Mesothelial cell of epicardium (in vitro differentiated cells): ENCODE measurements around the gene SLC43A3. TPM values are rescaled to one million over a fixed set of nuclear protein-coding genes. Genes with fewer than 3 reads are reported as not detected.

Source experiments
- DNase-seq, 2 experiments: peaks; one replicate each; pipeline ENCODE4 v3.0.0; 2021; ENCODE audit warnings: low spot score in 2 of 2; ENCODE audit not compliant: unreplicated experiment in 2 of 2
- H3K27ac Mint-ChIP-seq: 2 replicates; pipeline ENCODE4 v1.8.0; 2021; ENCODE audit warnings: mixed read lengths
- H3K27me3 Mint-ChIP-seq: 2 replicates; pipeline ENCODE4 v1.8.0; 2021; ENCODE audit warnings: low read depth, mixed read lengths
- H3K36me3 Mint-ChIP-seq: 2 replicates; pipeline ENCODE4 v1.8.0; 2021; ENCODE audit warnings: mixed read lengths
- H3K4me1 Mint-ChIP-seq: 2 replicates; pipeline ENCODE4 v1.8.0; 2021; ENCODE audit warnings: mixed read lengths
- H3K4me3 Mint-ChIP-seq: 2 replicates; pipeline ENCODE4 v1.8.0; 2021; ENCODE audit warnings: mild to moderate bottlenecking, moderate library complexity, mixed read lengths
- H3K9me3 Mint-ChIP-seq: 2 replicates; pipeline ENCODE4 v1.8.0; 2021; ENCODE audit warnings: mixed read lengths
- CTCF ChIP-seq: fragments of 200-600 bp; sonication (generic); IDR thresholded peaks from one replicate; pipeline ENCODE4 v1.5.0; 2021; ENCODE audit warnings: antibody characterized with exemption; ENCODE audit not compliant: unreplicated experiment
- total RNA-seq: library from RNA; stranded (reverse); gene quantifications from 3 replicates; pipeline ENCODE4 v1.2.1, GENCODE V29; 2021

Gene SLC43A3
- total RNA-seq, 1 donor from 2014 or later = 11.8 TPM

GRCh38 chr11:57430952-57431351, 4.0 kb upstream of the SLC43A3 start:
- no peaks in the 10 kb centered on the region for H3K36me3 Mint-ChIP-seq
- no peak for DNase-seq
- H3K27me3 Mint-ChIP-seq = peaks cover 69% of the 10 kb centered on the region
- no peaks in the 10 kb centered on the region for H3K9me3 Mint-ChIP-seq
- no peak for TF ChIP-seq CTCF
- H3K27ac Mint-ChIP-seq = no peak overlapping the region
- H3K4me3 Mint-ChIP-seq = no peak overlapping the region
- H3K4me1 Mint-ChIP-seq = peaks cover 14% of the 10 kb centered on the region

GRCh38 chr11:57429946-57430345, 3.0 kb upstream of the SLC43A3 start:
- no peaks in the 10 kb centered on the region for H3K36me3 Mint-ChIP-seq
- H3K4me3 Mint-ChIP-seq = no peak overlapping the region
- DNase-seq = no peak
- H3K27me3 Mint-ChIP-seq = peaks cover 62% of the 10 kb centered on the region
- H3K27ac Mint-ChIP-seq = no peak overlapping the region
- no peaks in the 10 kb centered on the region for H3K9me3 Mint-ChIP-seq
- TF ChIP-seq CTCF = no peak
- H3K4me1 Mint-ChIP-seq = peaks cover 20% of the 10 kb centered on the region

- H3K27me3 Mint-ChIP-seq = peaks cover 49% of the 10 kb centered on the region
- H3K4me3 Mint-ChIP-seq = no peak overlapping the region
- peaks cover 25% of the 10 kb centered on the region for H3K4me1 Mint-ChIP-seq
- H3K36me3 Mint-ChIP-seq = peaks cover 2% of the 10 kb centered on the region
- no peak for TF ChIP-seq CTCF
- DNase-seq = no peak
- no peak overlapping the region for H3K27ac Mint-ChIP-seq
- H3K9me3 Mint-ChIP-seq = no peaks in the 10 kb centered on the region
Observed at GRCh38 chr11:57428643-57429042, 1.7 kb upstream of the SLC43A3 start.

GRCh38 chr11:57427727-57428082, 784 bp upstream of the SLC43A3 start:
- peaks cover 25% of the 10 kb centered on the region for H3K4me1 Mint-ChIP-seq
- H3K9me3 Mint-ChIP-seq = no peaks in the 10 kb centered on the region
- H3K4me3 Mint-ChIP-seq = peak overlapping the region; percentile 71
- no peak for TF ChIP-seq CTCF
- H3K27ac Mint-ChIP-seq = no peak overlapping the region
- H3K36me3 Mint-ChIP-seq = peaks cover 3% of the 10 kb centered on the region
- peaks cover 45% of the 10 kb centered on the region for H3K27me3 Mint-ChIP-seq
- DNase-seq = no peak

DNA sequence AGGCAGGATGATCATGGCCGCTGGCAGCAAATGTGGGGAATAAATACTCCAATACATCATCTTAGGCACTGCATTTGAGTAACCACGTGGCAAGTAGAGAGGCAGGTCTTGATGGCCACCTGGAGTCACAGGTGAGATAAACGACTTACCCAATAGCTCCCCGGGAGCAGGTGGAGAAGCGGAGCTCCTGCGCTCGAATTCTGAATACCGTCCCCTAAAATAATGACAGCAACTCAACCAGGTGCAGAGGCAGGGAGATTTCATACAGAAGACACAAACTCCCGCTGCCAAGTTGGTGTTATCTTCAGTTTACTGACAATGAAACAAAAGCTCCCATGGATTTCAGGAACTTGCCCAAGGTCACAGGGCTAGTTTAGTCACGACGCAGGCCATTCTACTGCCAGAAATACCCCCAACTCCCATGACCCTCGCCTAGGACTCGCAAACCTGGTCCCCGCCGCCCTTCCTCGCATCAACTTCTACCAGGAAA, 437 bp downstream of the SLC43A3 start:
- Mint-ChIP-seq H3K27ac (no peak overlapping the region), H3K4me1 (peaks cover 25% of the 10 kb centered on the region), H3K4me3 (peak overlapping the region; percentile 71), H3K9me3 (no peaks in the 10 kb centered on the region), H3K36me3 (peaks cover 3% of the 10 kb centered on the region), H3K27me3 (peaks cover 41% of the 10 kb centered on the region)
- DNase-seq = no peak
- TF ChIP-seq CTCF = no peak
